Osteoblast (primary cell): ENCODE results near the gene SELENBP1. TPM values are rescaled to one million over a fixed set of nuclear protein-coding genes. Genes with fewer than 3 reads are reported as not detected.
"Not testable (repeated sequence)": the region's sequence is repeated elsewhere in the genome, so short reads cannot be mapped to it uniquely, and the experiment has no call there.

Experiments used
- DNase-seq: peaks from one replicate; pipeline ENCODE4 v3.0.0; 2011; ENCODE audit warnings: low spot score, mixed read lengths; ENCODE audit not compliant: insufficient read length; ENCODE audit errors: missing footprints
- H2AFZ ChIP-seq: 2 replicates; pipeline ENCODE4 v1.6.0; 2011; ENCODE audit warnings: mild to moderate bottlenecking, low read length
- H3K27ac ChIP-seq: 2 replicates; pipeline ENCODE4 v1.5.1; 2011; ENCODE audit warnings: mild to moderate bottlenecking, low read depth, low read length, moderate library complexity
- H3K27me3 ChIP-seq: 2 replicates; pipeline ENCODE4 v1.6.0; 2012; ENCODE audit warnings: mild to moderate bottlenecking, control low read depth, inconsistent platforms, low read length, moderate library complexity; ENCODE audit not compliant: insufficient read depth
- H3K36me3 ChIP-seq: 2 replicates; pipeline ENCODE4 v1.5.1; 2011; ENCODE audit warnings: mild to moderate bottlenecking, low read length, control low read depth, moderate library complexity; ENCODE audit not compliant: insufficient read depth
- H3K4me1 ChIP-seq: 2 replicates; pipeline ENCODE4 v1.5.1; 2011; ENCODE audit warnings: mild to moderate bottlenecking, low read length, control low read depth, moderate library complexity; ENCODE audit not compliant: insufficient read depth
- H3K4me2 ChIP-seq: 2 replicates; pipeline ENCODE4 v1.6.0; 2011; ENCODE audit warnings: mild to moderate bottlenecking, low read length; ENCODE audit not compliant: insufficient read depth
- H3K4me3 ChIP-seq: fragments of 200-600 bp; sonication (generic); 3 replicates; pipeline ENCODE4 v1.5.1; 2012; ENCODE audit warnings: mild to moderate bottlenecking, low read length, inconsistent platforms; ENCODE audit not compliant: insufficient read depth
- H3K79me2 ChIP-seq: 2 replicates; pipeline ENCODE4 v1.6.0; 2012; ENCODE audit warnings: mild to moderate bottlenecking, low read length, control low read depth, inconsistent platforms; ENCODE audit not compliant: insufficient read depth
- H3K9me3 ChIP-seq: 2 replicates; pipeline ENCODE4 v1.5.1; 2011; ENCODE audit warnings: low read depth, low read length, control low read depth
- H4K20me1 ChIP-seq: 2 replicates; pipeline ENCODE4 v1.6.0; 2012; ENCODE audit warnings: mild to moderate bottlenecking, low read length, control low read depth; ENCODE audit not compliant: insufficient read depth
- total RNA-seq: library from RNA; depleted of rRNA; stranded (reverse); fragments of >200 nt; gene quantifications from 2 replicates; pipeline ENCODE4 v1.2.3, GENCODE V29; 2012
- TF ChIP-seq, protein P1 (sequence below): IDR thresholded peaks from 2 replicates; pipeline ENCODE4 v1.5.1; 2011; ENCODE audit warnings: mild to moderate bottlenecking, low read depth, low read length, moderate library complexity; ENCODE audit errors: extremely low read depth

The SELENBP1 gene
- total RNA-seq, 1 donor = 42.0 TPM

DNA sequence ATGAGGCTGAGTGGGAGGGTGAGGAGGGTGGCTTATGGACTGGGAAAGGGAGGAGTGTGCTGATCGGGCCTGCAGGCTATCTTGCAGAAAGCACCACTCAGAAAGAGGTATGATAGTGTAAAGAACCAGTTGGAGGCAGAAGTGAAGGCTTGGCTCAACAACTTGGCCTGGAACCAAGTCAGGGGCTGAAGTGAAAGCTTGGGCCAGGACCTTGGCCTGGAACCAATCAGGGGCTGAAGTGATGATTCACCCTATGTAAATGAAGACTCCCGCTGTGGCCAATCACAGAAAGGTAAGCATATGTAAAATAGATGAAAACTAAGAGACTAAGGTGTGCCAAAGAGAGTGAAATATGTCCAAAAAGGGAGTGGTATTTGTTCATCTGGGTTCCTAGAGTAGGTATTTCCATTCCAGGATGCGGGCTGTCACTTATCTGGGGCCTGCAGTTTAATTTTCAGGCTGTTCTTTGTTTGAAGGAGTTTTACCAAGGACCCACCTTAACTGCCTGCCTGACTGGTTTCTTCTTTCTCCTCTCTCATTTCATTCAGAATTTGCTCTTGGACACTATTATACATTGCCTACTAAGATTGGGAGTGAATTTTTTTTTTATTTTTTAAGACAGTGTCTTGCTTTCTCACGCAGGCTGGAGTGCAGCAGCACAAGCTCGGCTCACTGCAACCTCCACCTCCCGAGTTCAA is 20.3 kb downstream of the SELENBP1 start:
- H3K9me3 ChIP-seq = no peaks in the 10 kb centered on the region
- no peaks in the 10 kb centered on the region for H3K36me3 ChIP-seq
- H4K20me1 ChIP-seq = no peaks in the 10 kb centered on the region
- peak; percentile 38 for DNase-seq
- no peak overlapping the region for H3K4me3 ChIP-seq
- peaks cover 9% of the 10 kb centered on the region for H3K4me1 ChIP-seq
- H3K4me2 ChIP-seq = no peak overlapping the region
- no peak overlapping the region for H3K27ac ChIP-seq
- H3K27me3 ChIP-seq = no peaks in the 10 kb centered on the region
- no peaks in the 10 kb centered on the region for H3K79me2 ChIP-seq
- H2AFZ ChIP-seq = no peak overlapping the region
- TF ChIP-seq, protein P1, sequence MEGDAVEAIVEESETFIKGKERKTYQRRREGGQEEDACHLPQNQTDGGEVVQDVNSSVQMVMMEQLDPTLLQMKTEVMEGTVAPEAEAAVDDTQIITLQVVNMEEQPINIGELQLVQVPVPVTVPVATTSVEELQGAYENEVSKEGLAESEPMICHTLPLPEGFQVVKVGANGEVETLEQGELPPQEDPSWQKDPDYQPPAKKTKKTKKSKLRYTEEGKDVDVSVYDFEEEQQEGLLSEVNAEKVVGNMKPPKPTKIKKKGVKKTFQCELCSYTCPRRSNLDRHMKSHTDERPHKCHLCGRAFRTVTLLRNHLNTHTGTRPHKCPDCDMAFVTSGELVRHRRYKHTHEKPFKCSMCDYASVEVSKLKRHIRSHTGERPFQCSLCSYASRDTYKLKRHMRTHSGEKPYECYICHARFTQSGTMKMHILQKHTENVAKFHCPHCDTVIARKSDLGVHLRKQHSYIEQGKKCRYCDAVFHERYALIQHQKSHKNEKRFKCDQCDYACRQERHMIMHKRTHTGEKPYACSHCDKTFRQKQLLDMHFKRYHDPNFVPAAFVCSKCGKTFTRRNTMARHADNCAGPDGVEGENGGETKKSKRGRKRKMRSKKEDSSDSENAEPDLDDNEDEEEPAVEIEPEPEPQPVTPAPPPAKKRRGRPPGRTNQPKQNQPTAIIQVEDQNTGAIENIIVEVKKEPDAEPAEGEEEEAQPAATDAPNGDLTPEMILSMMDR = no peak

DNA sequence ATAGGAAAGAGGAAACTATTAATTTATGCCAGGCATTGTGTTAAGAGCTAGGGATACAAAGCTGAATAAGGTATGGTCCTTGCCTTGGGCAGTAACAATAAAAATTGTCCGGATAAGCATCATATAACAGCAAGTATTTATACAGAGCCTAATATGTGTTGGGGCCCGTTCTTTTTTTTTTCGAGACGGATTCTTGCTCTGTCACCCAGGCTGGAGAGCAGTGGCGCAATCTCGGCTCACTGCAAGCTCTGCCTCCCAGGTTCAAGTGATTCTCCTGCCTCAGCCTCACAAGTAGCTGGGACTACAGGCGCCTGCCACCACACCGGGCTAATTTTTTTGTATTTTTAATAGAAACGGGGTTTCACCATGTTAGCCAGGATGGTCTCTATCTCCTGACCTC is 22.2 kb downstream of the SELENBP1 start:
- not testable (repeated sequence) for H3K27me3 ChIP-seq, H2AFZ ChIP-seq, H3K4me2 ChIP-seq, H3K27ac ChIP-seq, H3K36me3 ChIP-seq, H3K9me3 ChIP-seq, H4K20me1 ChIP-seq, H3K4me3 ChIP-seq, DNase-seq
- peaks cover 15% of the 10 kb centered on the region for H3K79me2 ChIP-seq
- H3K4me1 ChIP-seq = peaks cover 21% of the 10 kb centered on the region

DNA sequence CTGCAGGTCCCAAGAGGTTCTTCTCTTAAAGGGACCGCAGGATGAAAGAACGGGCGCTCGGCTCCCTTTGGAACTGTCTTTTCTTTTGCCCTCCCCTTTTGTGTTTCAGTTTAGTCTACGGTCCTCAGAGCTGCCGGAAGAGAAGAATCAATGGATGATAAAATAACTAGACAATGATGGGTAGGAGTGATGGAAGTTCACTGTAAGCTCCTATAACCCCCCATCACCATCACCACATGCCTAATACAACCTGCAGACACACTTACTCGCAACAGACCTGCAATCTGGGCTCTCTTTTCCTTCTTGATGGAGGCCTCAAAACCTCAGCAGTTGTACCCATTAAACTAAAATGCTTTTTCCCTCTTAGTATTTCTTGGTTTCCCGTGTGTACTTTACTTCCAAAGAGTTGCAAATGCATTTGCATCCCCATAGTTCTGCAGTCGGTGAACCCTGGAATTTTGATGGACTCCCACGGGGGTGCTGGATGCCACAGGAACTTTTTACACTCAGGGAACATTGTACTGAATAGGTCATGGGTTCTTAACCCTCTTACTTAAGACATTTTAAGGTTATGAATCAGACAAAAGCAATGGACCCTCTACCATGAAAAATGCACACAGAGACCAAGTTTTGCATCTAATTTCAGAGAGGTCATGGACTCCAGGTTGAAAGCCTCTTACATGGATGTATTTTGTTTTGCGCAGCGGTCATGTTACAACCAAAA is 24.8 kb downstream of the SELENBP1 start:
- Histone ChIP-seq H3K4me3 (peak overlapping the region; percentile 95), H4K20me1 (no peaks in the 10 kb centered on the region), H3K9me3 (no peaks in the 10 kb centered on the region), H3K27ac (peak overlapping the region; percentile 96), H3K27me3 (no peaks in the 10 kb centered on the region), H3K4me2 (peak overlapping the region; percentile 90), H3K79me2 (peaks cover 15% of the 10 kb centered on the region), H2AFZ (peak overlapping the region; percentile 97), H3K36me3 (peaks cover 16% of the 10 kb centered on the region), H3K4me1 (peaks cover 21% of the 10 kb centered on the region)
- TF ChIP-seq, protein P1 = no peak
- peak; percentile 34 for DNase-seq

DNA sequence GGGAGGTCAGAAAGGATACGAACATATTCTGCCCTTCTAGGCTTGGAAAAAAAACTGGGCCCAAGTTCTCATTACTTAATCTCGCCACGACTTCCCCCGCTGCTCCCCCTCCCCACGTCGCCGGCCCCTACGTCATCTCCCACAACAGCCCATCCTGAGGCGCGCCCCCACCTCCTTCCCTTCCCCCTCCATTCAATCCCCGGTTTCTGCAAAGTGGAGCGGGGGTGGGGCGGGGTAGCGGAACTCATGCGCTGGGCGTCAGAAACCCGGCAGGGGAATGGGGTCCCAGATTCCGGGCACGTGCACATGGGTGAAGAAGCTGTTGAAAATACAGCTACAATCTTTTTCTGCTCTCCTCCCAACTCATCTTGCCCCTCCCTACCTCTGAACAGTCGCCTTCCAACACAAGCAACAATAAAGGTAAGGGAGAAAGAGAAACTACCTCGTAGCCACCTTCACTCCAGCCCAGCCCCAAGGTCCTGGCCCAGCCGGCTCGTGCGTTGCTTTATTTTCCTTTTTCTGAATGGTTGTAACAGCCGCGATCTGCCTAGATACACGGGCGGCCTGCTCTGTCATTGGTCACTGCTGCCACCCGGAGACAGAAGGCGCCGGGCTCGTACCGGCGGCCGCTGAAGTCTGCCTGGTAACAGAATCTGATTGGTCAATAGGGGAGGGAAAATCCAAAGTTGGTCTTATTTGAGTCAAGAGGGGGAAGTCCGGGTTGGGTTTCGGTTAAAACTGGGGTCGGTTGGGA is 25.6 kb downstream of the SELENBP1 start, which contains the start of gene RFX5:
TSS of gene RFX5 (minus strand) at position 484 of the 754 bp plus-strand sequence. CDS start 932 bp downstream, outside the sequence.
- Histone ChIP-seq H3K4me3 (peak within 1 kb of the TSS; percentile 95), H3K4me2 (peak within 1 kb of the TSS; percentile 90), H3K27me3 (no peaks in the 10 kb centered on the region), H3K79me2 (peaks cover 15% of the 10 kb centered on the region), H2AFZ (peak within 1 kb of the TSS; percentile 98), H4K20me1 (no peaks in the 10 kb centered on the region), H3K4me1 (peaks cover 21% of the 10 kb centered on the region), H3K36me3 (peaks cover 17% of the 10 kb centered on the region), H3K9me3 (no peaks in the 10 kb centered on the region), H3K27ac (peak within 1 kb of the TSS; percentile 96)
- TF ChIP-seq, protein P1 = no peak
- peak; percentile 96 for DNase-seq
